AG08396 (cell line): ENCODE measurements around the gene RCCD1.
"Not testable (repeated sequence)": the region's sequence is repeated elsewhere in the genome, so short reads cannot be mapped to it uniquely, and the experiment has no call there.

Experiments used
- DNase-seq: peaks from one replicate; pipeline ENCODE4 v3.0.0; 2012; ENCODE audit warnings: low spot score, mixed read lengths

The RCCD1 gene

GRCh38 chr15:90918034-90918788, 36.5 kb upstream of the RCCD1 start:
- DNase-seq: no peak

GRCh38 chr15:90918835-90919234, 35.8 kb upstream of the RCCD1 start:
- DNase-seq: no peak

GRCh38 chr15:90921887-90922286, 32.8 kb upstream of the RCCD1 start:
- no peak for DNase-seq

- DNase-seq: not testable (repeated sequence)
Measured at GRCh38 chr15:90922712-90923322, 31.9 kb upstream of the RCCD1 start.

- no peak for DNase-seq
Measured at GRCh38 chr15:90924375-90924774, 30.3 kb upstream of the RCCD1 start.

- not testable (repeated sequence) for DNase-seq
Measured at GRCh38 chr15:90926766-90927165, 27.9 kb upstream of the RCCD1 start.

- not testable (repeated sequence) for DNase-seq
Measured at GRCh38 chr15:90928106-90928505, 26.6 kb upstream of the RCCD1 start.

GRCh38 chr15:90929246-90930019, 25.3 kb upstream of the RCCD1 start:
- DNase-seq: no peak

- DNase-seq: no peak
Measured at GRCh38 chr15:90930861-90931574, 23.7 kb upstream of the RCCD1 start.

GRCh38 chr15:90931575-90931827, 23.2 kb upstream of the RCCD1 start:
- DNase-seq: no peak

- peak; percentile 97 for DNase-seq
Measured at GRCh38 chr15:90931828-90932659, 22.6 kb upstream of the RCCD1 start, which contains the start of gene HDDC3. Gene HDDC3, minus strand, starts transcription at chr15:90932549. Its CDS starts 9 bp downstream, at chr15:90932540.

GRCh38 chr15:90932660-90932991, 22.1 kb upstream of the RCCD1 start:
- no peak for DNase-seq

GRCh38 chr15:90933301-90933700, 21.4 kb upstream of the RCCD1 start:
- no peak for DNase-seq

GRCh38 chr15:90934256-90934948, 20.3 kb upstream of the RCCD1 start:
- DNase-seq: peak; percentile 91

GRCh38 chr15:90934949-90935751, 19.5 kb upstream of the RCCD1 start, which contains the start of gene UNC45A:
Gene UNC45A, plus strand, starts transcription at chr15:90935285. Its CDS starts 40 bp downstream, at chr15:90935325.
- peak; percentile 98 for DNase-seq

GRCh38 chr15:90936823-90937222, 17.9 kb upstream of the RCCD1 start:
- no peak for DNase-seq

GRCh38 chr15:90938261-90938660, 16.4 kb upstream of the RCCD1 start:
- DNase-seq: no peak

- no peak for DNase-seq
Measured at GRCh38 chr15:90939756-90940155, 14.9 kb upstream of the RCCD1 start.

GRCh38 chr15:90941038-90941437, 13.6 kb upstream of the RCCD1 start:
- no peak for DNase-seq
